Muscle of arm (tissue), 12 donors: ENCODE measurements around the gene TTC9B. TPM values are rescaled to one million over a fixed set of nuclear protein-coding genes. Genes with fewer than 3 reads are reported as not detected.

ENCODE experiments used
- DNase-seq: peaks from one replicate; pipeline ENCODE4 v3.0.0-alpha.2; 2013
- polyA plus RNA-seq, 12 donors: library from polyadenylated mRNA; unstranded; fragments of 120-200 nt; gene quantifications; one replicate each; pipeline ENCODE4 v1.2.1, GENCODE V29; 2013; ENCODE audit not compliant: insufficient read length in 12 of 12

Gene TTC9B
- polyA plus RNA-seq, 12 donors, result 0.11 to 0.26 (median 0.15) TPM; not detected in 6

DNA sequence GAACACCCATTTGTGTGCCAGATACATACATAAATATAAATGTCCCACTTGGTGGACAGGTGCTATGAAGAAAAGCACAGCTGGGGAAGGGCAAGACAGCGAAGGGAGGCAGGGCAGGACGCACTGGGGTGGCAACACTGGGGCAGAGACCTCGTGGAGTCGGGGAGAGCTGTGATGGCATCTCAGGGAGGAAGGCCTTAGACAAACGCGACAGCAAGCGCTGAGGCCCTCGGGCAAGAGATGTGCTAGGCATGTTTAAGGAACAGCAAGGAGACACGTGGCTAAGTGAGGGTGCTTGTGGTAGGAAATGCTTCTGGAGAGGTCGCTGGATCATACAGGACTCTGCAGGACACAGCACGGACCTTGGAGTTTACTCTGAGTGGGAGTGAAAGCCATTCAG is 31.6 kb upstream of the TTC9B start:
- DNase-seq, result no peak

DNA sequence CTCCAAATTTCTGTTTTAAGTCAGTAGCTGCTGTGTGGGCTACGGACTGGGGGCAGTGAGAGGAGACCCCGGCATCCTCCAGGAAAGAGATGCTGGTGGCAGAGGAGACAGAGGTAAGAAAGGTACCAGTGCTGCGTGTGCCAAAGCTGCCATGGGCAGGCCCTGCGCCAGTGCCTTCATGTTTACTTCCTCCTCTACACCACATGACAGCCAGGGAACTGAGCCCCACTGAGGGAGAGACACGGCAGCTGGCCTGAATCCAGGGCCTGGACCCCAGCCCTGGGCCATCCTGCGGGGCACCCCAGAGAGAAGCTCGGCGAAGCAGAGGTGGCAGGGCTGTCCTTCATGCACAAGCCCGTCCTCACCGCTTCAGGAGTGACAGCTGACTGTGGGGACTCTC is 31.0 kb upstream of the TTC9B start:
- DNase-seq, result no peak

DNA sequence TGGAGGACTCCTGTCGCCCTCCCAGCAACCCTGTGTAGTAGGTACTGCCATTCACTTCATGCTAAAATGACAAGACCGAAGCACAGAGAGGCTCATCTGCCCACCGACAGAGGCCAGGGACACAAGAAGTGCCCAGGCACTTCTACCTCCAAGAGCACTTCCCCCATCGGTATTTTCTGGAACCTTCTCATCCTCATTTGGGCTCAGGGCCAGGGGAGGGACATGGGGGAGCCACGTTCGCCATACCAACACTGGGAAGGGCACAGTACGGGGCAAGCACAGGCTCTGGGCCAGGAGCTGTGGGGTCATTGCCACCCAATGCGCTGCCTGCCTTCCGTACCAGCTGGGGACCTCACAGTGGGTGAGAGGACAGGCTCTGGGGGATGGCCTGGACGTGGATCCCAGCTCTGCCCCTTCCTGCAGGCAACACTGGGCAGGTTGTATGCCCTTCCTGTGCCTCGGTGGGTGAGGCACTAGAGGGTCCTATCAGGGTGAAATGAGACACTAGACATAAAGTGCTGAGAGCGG is 29.6 kb upstream of the TTC9B start:
- no peak for DNase-seq

DNA sequence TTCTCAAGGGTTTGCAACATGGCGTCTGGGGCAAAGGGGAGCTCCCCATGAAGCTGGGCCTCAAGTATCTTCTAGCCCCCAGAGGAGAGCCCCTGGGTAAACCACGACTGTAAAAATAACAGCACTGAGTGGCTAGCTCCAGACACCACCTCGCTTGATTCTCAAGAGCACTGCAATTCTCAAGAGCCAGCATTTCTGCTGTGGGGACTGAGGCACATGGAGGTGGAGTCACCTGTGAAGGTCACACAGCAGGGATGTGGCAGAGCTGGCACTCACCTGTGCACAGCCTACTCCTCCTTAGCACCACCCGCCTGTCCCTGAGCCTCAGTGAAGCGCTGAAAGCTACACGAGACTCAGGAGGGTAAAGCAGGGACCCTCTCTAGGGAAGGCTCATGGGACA is 29.0 kb upstream of the TTC9B start:
- DNase-seq, result no peak

DNA sequence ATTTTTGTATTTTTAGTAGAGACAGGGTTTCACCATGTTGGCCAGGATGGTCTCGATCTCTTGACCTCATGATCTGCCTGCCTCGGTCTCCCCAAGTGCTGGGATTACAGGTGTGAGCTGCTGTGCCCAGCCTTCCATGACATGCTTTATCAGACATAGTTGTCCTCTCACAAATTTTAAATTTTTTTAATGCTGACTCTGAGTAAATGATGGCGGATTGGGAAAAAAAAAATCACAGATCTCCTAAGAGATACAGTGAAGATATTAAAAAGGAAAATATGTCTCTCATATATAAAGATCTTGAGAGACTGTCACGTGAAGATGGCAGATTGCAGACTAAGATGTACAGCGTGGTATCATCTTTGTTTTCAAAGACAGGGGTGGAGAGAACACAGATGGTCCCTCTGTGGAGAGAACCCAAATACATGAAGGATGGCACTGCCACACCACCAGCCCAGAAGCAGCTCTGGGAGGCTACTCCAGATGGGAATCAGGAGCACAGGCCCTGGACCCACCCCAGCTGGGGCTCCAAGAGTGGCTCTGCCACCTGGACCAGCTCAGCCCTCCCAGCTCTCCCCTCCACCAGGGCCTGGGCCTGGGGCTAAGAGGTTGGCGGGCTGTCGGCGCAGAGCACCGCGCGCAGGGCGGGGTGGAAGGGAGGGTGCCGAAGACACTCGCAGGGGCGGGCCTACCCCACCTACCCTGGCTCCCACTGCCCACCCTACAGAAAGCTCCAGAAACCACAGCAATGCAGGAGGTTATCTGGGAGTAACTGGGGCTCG is 28.3 kb upstream of the TTC9B start:
- no peak for DNase-seq

DNA sequence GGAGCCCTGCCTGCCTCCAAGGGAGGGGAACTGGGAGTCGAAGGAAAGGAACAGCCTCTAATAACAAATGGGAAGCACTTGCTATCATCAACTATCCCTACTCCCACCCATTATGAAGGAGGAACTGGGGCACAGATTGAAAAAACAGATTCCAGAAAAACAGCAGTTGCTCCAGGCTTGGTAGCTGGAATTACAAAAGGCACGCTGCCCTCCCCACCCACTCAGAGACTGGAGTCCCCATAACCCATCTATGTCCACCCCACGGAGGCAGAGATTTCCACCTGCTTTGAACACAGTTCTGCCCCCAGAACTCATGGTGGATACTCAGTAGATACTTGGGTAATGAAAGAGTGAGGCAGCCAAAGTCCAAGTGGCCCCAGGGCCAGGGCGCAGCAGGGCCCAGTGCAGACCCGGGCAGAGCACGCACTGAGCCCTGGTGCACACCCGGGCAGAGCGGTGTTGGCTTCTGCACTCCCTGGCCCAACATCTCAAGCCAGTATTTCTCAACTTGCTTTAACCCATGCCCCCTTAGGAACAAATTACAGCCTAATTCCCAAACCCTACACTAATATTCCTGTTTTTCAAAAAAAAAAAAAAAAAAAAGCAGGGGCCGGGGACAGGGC is 27.4 kb upstream of the TTC9B start:
- DNase-seq, result no peak

DNA sequence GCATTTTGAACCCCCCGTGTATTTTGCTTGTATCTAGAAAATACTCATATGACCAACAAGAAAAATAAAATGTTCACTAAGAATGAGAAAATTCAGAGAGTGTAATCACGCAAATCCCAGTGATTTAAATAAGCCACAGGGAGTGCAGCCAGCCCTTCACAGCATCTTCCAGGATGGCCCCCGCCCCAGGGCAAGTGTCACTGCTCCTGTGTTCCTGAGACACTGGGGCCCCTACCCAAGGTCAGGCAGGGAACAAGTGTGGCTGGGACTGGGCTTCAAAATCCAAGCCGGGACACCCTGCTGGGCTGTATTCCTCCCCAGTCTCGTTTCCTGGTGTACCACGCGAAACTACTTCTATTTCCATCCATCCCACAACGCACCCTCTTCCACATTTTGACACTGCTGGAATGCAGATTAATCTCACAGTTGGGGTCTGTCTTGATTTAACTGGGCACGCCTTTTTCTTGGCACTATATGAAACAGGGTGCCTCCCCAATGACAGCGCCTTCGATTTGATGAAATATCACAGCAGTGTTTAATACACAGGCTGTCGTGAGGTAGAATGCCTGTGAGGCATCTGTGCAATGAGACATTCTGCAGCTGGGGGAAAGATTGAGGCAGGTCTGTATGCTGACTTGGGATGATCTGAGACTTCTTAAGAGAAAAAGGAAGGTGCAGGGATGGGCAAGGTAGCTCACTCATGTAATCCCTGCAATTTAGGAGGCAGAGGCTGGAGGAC is 26.6 kb upstream of the TTC9B start:
- no peak for DNase-seq

DNA sequence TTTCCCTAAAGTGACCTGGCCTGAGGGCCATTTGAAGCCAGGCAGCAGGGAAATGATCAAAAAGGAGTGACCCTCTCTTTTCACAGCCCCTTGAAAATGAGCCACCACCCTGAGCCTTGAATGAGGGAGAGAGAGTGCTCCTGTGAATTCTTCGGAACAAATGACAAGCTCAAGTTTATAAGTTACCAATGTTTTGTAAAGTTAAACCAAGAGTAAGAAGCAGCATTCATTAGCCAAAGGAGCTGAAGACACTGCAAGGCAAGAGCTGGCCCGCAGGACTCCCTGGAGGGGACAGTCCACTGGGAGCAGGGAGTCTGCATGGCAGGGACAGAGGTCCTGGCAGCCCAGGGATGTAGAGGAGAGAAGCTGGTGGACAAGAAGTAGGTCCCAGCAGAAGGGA is 25.0 kb upstream of the TTC9B start:
- DNase-seq, result no peak

DNA sequence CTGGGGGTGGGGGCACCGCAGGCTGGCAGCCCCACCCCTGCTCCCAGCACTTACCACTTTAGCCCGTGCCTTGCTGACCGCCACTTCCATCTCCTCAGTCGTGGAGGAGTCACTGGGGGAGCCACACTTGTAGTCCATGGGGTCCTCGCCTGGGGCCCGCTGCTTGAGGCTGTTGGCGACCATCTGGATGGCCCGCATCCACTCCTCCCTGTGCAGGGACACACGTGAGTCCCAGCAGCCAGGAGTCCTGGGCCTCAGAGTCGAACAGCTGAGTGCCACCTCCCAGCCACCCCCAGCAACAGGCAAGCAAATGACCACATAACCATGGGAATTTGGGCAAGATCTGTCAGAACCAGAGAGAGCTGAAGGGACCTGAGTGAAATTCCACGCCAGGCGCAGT is 24.3 kb upstream of the TTC9B start:
- no peak for DNase-seq

DNA sequence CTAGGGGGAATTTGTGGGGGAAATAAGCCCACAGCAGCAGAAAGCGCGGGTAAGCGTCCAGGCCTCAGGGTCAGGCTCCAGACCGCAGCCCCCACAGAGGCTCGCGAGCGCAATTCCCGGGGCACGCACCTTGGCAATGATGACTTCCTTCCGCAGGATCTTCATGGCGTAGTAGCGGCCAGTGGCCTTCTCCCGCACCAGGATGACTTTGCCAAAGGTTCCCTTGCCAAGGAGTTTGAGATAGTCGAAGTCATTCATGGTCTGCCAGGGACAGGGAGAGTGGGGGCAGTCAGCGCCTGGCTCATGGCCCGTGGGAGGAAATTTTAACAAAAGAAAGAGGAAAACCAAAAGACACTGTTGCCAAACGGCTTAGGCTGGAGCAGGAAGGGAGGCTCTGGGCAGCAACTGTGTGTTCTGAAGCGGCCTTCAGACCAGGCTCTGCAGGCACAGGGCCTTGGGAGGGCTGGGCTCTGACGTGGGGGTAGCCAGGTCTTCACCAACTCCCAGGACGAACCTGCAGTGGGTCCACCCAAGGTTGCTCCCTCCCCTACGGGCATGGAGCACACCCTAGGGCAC is 23.7 kb upstream of the TTC9B start:
- peak; percentile 41 for DNase-seq

DNA sequence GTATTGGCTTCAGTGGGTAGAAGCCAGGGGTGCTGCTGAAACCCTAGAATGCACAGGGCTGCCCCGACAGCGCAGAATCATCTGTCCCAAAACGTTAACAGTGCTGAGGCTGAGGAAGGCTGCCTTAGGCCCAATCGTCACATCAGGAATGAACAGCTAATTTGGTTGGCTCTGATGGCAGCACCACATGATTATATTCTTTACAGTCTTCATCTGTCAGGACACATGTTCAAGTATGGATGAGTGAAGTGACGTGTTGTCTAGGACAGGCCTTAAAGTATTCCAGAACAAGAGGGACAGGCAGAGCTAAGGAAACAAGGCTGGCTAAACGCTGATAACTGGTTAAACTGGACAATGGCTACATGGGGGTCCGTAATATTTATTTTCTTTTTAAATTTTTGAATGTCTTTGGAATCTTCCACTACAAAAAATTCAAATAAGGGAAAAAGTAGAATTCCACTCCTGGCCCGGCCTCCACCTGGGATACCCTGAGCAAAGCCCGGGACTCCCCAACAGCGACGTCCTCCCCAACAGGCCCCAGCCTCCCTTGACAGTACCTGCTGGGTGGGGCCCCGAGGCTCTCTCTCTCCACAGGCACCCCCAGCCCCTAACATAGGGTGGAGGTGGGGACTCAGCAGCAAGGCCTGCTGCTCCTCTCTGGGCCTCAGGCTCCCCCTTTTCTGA is 23.1 kb upstream of the TTC9B start:
- DNase-seq, result no peak

DNA sequence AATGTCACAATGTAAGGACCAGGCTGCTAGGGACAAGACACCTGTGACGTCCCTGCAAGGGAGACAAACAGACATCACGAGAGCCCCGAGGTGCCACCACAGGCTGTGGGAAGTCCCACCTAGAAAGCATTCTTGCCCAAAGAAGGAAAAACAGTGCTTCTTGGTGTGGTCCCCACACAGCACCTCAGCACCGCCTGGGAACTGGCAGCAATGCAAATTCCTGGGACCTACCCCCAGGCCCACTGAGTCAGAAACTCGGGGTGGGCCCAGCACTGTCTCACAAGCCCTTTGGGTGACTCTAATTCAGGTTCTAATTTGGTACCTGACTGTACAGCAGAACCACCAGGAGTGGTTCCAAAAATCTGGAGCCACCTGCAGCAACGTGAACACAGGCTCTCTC is 22.1 kb upstream of the TTC9B start:
- DNase-seq, result no peak

DNA sequence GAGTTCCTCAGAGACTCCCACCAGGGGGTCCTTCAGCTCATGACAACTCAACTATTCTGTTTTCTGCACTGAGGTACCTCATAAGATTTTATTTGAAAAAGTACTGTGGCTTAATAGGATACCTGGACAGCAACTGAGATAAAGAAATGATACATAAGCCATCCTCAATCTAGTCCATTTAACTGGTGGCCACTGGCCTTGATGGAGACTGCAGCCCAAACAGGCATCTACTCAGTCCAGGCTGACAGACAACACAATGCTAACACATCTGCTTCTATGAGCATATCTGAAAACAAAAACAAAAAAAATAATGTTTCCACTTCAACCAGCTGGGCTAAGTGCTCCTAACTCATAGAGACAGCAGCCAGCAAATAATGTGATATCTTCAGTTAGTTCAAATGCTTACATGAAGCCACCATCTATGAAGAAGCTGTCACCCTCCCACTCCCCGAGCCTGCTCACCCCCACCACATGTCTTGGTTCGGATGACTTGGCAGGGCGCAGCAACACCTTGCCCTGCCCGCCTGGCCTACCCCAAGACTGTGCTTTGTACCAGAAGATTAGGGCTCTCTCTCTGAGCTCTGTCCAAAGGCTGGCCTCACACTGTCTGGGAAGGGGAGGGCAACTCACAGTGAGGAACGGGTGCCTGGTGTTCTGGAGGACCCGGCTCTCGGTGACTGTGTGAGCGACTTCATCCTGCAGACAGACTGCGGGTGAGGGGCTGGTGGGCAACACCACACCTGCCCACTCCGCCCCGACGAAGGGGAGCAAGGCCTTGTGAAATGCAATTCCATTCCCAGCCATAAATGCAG is 21.4 kb upstream of the TTC9B start:
- DNase-seq, result no peak

DNA sequence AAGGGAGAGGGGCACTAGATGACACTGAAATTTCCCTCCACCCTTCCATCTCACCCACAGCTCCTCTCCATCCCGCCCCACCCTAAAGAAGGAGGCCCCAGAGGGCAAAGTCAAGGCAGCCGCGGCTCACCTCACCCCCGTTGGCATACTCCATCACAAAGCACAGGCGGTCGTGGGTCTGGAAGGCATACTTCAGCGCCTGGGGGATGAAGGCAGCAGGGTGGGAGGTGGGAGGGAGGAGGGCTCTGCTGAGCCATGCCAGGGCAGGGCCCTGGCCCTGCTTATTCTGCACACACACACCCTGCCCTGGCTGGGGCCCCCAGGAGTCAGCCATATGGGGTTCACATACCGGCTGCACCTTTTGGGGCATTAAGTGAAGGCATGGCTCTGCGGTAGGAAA is 20.6 kb upstream of the TTC9B start:
- no peak for DNase-seq

DNA sequence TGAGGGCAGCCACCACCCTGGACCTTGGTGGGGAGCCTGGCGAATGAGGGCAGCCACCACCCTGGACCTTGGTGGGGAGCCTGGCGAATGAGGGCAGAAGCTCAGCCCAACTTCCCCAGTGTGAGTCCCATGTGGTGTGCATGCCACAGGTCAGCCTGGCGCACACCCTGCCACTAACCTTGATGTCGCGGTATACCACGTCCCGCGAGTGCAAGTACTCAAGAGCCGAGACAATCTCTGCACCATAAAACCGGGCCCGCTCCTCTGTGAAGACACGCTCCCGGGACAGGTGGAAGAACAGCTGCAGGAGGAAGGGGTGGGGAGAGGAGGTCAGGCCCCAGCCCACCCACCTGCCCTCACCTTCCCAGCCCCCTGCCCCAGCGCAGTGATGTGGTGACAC is 19.6 kb upstream of the TTC9B start:
- DNase-seq, result no peak

DNA sequence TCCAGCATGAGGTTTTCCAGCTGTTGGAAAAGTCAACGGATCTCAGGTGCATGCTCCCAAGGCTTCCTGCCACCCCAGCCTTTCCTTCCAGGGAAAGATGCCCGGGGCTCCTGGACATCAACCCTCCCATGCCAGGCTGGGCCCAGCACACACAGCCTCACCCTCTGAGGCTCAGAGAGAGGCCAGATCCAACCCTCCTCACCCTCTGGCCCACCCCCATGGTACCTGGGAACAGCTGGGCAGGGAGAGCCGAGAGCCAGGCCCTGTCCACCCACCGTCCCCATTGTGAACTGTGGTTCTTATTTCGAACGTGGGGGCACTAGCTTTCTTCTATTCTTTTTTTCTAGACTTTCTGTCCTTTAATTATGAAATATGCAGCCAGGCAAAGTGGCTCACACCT is 18.2 kb upstream of the TTC9B start:
- DNase-seq, result no peak

DNA sequence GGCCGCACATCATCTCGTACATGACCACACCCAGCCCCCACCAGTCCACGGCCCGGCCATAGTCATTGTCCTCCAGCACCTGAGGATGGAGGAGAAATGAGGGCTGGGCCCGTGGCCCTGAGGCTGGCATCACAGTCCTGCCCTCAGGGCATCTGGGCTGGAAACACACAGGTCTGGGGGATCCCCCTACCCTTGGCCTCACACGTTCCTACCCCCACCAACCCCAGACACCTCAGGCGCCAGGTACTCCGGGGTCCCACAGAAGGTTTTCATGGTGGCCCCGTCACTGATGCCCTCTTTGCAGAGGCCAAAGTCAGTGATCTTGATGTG is 17.8 kb upstream of the TTC9B start:
- no peak for DNase-seq

DNA sequence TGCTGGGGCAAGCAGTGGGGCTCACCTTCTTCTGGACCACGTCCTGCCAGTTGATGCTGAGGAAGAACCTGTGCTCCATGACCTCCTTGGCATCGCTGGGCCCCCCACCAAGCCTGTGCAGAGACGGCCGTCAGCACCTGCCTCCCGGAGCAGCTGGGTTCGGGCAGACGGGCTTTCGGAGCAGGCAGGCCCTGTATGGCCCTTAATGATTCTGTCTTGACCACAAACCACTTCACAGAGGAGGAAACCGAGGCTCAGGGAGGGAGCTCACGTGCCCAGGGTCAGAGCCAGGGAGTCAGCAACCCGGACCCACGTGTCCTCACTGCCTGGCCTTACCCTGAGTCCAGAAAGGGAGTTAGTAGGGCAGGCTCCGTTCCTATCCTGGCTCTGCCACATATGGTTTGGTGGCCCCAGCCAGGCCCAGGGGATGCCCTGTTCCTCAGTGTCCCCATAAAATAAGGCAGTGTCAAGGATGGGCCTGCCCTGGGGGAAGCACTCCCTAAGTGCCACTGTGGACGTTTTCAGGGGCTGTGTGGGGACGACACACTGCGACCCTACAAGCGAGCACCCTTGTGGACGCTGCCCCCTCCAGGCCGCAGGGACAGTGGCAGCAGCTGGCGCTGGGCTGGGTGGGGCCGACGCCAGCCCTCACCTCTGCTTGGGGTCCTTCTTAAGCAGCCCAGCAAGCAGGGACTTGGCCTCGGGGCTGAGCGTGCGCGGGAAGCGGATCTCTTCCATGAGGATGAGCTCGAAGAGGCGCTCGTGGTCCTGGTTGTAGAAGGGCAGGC is 17.2 kb upstream of the TTC9B start:
- DNase-seq, result no peak

DNA sequence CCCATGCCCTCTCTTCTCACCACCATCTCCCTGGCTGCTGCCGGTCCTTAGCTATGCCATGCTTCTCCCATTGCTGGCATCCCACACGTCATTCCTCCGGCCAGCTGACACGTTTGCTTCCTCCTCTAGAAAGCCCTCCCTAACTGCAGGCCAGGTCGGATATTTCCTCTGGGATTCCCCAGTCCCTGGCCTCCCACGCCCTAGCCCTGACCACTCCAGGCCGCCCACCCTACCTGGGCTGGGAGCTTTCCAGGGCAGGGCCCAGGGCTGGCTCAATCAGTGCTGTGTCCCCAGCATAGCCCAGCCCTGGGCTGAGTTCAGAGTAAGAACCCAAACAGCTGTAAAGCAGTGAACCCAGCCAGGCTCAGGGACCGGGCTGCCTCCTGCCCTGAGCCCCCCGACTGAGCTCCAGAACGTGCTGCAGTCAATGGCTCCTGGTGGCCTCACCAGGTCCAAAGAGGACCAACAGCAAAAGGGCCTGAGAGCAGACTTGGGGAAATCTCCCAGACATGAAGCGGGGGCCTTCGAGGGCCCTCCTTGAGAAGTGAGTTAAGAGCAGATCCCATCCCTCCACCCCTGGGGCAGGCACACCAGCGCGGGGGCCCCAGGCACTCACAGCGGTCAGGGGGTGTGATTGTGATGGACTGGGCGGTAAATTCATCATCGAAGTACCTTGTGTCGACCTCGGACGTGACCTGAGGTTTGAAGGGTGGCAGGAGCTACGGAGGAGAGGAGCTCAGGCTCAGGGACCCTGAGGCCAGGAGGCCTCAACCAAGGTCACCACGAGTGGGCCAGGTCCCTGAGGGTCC is 16.4 kb upstream of the TTC9B start:
- DNase-seq, result no peak
